Kidney epithelial cell (primary cell): Measurements from ENCODE around the gene KRTAP4-3. TPM values are rescaled to one million over a fixed set of nuclear protein-coding genes. Genes with fewer than 3 reads are reported as not detected.
"Not testable (repeated sequence)": the region's sequence is repeated elsewhere in the genome, so short reads cannot be mapped to it uniquely, and the experiment has no call there.

Source experiments
- DNase-seq: peaks from one replicate; pipeline ENCODE4 v3.0.0-alpha.2; 2010; ENCODE audit warnings: low read depth
- H3K27me3 ChIP-seq: 2 replicates; pipeline ENCODE4 v1.6.0; 2011; ENCODE audit warnings: low read length; ENCODE audit not compliant: control insufficient read depth, insufficient read depth
- H3K36me3 ChIP-seq: 2 replicates; pipeline ENCODE4 v1.5.1; 2011; ENCODE audit warnings: low read length; ENCODE audit not compliant: control insufficient read depth, insufficient read depth
- H3K4me3 ChIP-seq: 2 replicates; pipeline ENCODE4 v1.5.1; 2011; ENCODE audit warnings: low read depth, mild to moderate bottlenecking, control low read depth, low read length
- CTCF ChIP-seq: IDR thresholded peaks from 2 replicates; pipeline ENCODE4 v1.5.1; 2011; ENCODE audit warnings: mild to moderate bottlenecking, moderate library complexity, low read length, control low read depth, inconsistent platforms; ENCODE audit not compliant: insufficient read depth, poor library complexity, severe bottlenecking
- total RNA-seq: library from RNA; depleted of rRNA; stranded (reverse); fragments of >200 nt; gene quantifications from 2 replicates; pipeline ENCODE4 v1.2.3, GENCODE V29; 2015

Gene KRTAP4-3
- total RNA-seq, 1 donor from 2014 or later: not detected

GRCh38 chr17:41147531-41148204 is 20.4 kb downstream of the KRTAP4-3 start:
- H3K27me3 ChIP-seq: no peaks in the 10 kb centered on the region
- no peak for TF ChIP-seq CTCF

GRCh38 chr17:41145261-41145660 is 22.8 kb downstream of the KRTAP4-3 start:
- TF ChIP-seq CTCF: no peak
- Histone ChIP-seq H3K36me3 (no peaks in the 10 kb centered on the region), H3K4me3 (no peak overlapping the region), H3K27me3 (no peaks in the 10 kb centered on the region)
- no peak for DNase-seq

More at GRCh38 chr17:41147531-41148204, 20.4 kb downstream of the KRTAP4-3 start:
- Histone ChIP-seq H3K36me3 (no peaks in the 10 kb centered on the region), H3K4me3 (no peak overlapping the region)
- DNase-seq: no peak

DNA sequence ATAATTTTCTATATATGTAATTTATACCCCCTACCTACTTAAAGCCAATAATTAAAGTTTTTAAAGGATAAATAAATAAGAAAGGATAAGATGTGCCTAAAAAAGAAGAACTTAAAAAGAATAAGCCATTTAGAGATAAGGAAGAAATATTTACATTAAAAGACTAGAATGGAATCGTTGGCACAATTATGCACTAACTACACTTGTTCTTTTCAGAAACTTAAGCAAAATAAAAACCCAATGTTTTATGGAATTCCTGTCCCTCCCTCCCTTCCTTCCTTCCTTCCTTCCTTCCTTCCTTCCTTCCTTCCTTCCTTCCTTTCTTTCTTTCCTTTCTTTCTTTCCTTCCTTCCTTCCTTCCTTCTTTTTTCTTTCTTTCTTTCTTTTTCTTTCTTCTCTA is 23.2 kb downstream of the KRTAP4-3 start:
- DNase-seq: no peak
- H3K4me3 ChIP-seq: no peak overlapping the region
- H3K36me3 ChIP-seq: no peaks in the 10 kb centered on the region
- no peak for TF ChIP-seq CTCF
- no peaks in the 10 kb centered on the region for H3K27me3 ChIP-seq

- DNase-seq: no peak
- Histone ChIP-seq H3K27me3 (no peaks in the 10 kb centered on the region), H3K36me3 (no peaks in the 10 kb centered on the region), H3K4me3 (no peak overlapping the region)
- no peak for TF ChIP-seq CTCF
Measured at GRCh38 chr17:41141361-41141760, 26.7 kb downstream of the KRTAP4-3 start.

DNA sequence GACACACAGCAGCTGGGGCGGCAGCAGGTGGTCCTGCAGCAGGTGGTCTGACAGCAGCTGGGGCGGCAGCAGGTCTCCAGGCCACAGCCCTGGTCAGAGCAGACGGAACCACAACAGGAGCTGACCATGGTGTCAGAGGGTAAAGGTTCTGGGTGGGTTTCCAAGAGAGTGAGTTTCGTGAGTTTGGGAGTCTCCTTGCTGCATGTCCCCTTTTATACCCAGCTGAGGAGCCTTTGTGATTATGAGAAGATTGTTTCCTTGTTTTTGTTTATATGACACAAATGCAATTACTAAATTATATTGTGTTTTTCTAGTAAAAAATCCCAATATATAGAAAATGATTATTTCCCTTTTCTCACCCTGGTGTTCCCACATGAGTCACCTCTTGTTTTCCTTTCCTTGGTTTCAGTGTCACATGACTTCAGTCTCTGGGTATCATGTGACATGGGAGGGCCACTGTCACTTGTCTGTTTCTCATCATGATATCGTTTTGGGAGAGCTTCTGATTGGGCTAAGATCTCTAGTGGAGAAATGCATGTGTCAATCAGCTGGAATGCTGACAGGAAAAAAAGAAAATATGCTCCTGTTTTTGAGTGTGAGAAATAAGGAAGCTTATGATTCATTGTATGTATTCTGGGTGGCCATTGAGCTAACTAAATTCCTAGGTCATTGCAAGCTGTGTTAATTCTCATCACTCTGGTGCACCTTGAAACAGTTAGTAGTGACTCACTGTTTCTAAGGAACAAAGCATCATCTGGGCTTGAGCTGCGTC is 27.5 kb downstream of the KRTAP4-3 start, which contains the start of gene KRTAP4-6:
Gene KRTAP4-6 (minus strand): TSS at position 185 of the 772 bp plus-strand sequence. CDS start 57 bp downstream, at position 128.
- DNase-seq: peak; percentile 92
- H3K4me3 ChIP-seq: no peak within 1 kb of the TSS
- H3K36me3 ChIP-seq: no peaks in the 10 kb centered on the region
- no peaks in the 10 kb centered on the region for H3K27me3 ChIP-seq
- no peak for TF ChIP-seq CTCF

DNA sequence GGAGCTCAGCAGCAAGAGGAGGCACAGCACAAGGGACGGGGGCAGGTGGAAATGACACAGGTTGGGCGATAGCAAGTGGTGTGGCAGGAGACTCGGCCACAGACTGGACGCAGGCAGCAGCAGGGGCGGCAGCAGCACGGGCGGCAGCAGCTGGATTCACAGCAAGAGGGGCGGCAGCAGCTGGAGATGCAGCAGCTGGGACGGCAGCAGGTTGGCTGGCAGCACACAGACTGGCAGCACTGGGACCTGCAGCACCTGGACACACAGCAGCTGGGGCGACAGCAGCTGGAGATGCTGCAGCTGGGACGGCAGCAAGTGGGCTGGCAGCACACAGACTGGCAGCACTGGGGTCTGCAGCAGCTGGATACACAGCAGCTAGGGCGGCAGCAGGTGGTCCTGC is 28.2 kb downstream of the KRTAP4-3 start:
- not testable (repeated sequence) for H3K4me3 ChIP-seq, DNase-seq, H3K27me3 ChIP-seq, H3K36me3 ChIP-seq
